Keratinocyte (primary cell): Measurements from ENCODE around the gene NOX3. TPM values are rescaled to one million over a fixed set of nuclear protein-coding genes. Genes with fewer than 3 reads are reported as not detected.
"Not testable (repeated sequence)": the region's sequence is repeated elsewhere in the genome, so short reads cannot be mapped to it uniquely, and the experiment has no call there.

Experiments
- DNase-seq: peaks from one replicate; pipeline ENCODE4 v3.0.0-alpha.2; 2011; ENCODE audit warnings: low read depth, missing footprints, low spot score
- FAIRE-seq: peaks from 2 replicates; lab custom pipeline; 2011; peaks lifted over from hg19 to GRCh38; lab: Jason Lieb, UNC
- H2AFZ ChIP-seq: 2 replicates; pipeline ENCODE4 v1.6.0; 2012; ENCODE audit warnings: low read length, control low read depth, inconsistent platforms; ENCODE audit not compliant: control insufficient read depth
- H3K27ac ChIP-seq: 2 replicates; pipeline ENCODE4 v1.5.1; 2011; ENCODE audit warnings: low read length; ENCODE audit not compliant: control insufficient read depth, insufficient read depth
- H3K27me3 ChIP-seq: 3 replicates; pipeline ENCODE4 v1.6.0; 2011; ENCODE audit warnings: low read length; ENCODE audit not compliant: control insufficient read depth, insufficient read depth; ENCODE audit errors: extremely low read depth
- H3K36me3 ChIP-seq, 2 experiments: 2 replicates in 1 of 2; 3 replicates in 1 of 2; pipeline ENCODE4 v1.5.1; 2011; ENCODE audit warnings: low read length in 2 of 2, mild to moderate bottlenecking in 1 of 2; ENCODE audit not compliant: control insufficient read depth in 2 of 2, insufficient read depth in 2 of 2; ENCODE audit errors: extremely low read depth in 1 of 2
- H3K4me1 ChIP-seq: 3 replicates; pipeline ENCODE4 v1.5.1; 2011; ENCODE audit warnings: low read length; ENCODE audit not compliant: control insufficient read depth, insufficient read depth; ENCODE audit errors: extremely low read depth
- H3K4me2 ChIP-seq: 3 replicates; pipeline ENCODE4 v1.6.0; 2011; ENCODE audit warnings: low read depth, low read length; ENCODE audit not compliant: control insufficient read depth, insufficient read depth; ENCODE audit errors: extremely low read depth
- H3K4me3 ChIP-seq, 3 experiments: fragments of 200-600 bp in 1 of 3; sonication (generic) in 1 of 3; 2 replicates in 2 of 3; 3 replicates in 1 of 3; pipeline ENCODE4 v1.5.1; 2011 to 2016; ENCODE audit warnings: low read length in 3 of 3, mild to moderate bottlenecking in 3 of 3, control low read depth in 2 of 3, inconsistent platforms in 1 of 3, low read depth in 1 of 3, mixed read lengths in 1 of 3, mixed run types in 1 of 3, moderate library complexity in 1 of 3; ENCODE audit not compliant: control insufficient read depth in 2 of 3, insufficient read depth in 2 of 3; ENCODE audit errors: extremely low read depth in 1 of 3
- H3K79me2 ChIP-seq: 2 replicates; pipeline ENCODE4 v1.6.0; 2012; ENCODE audit warnings: low read length; ENCODE audit not compliant: control insufficient read depth, insufficient read depth
- H3K9ac ChIP-seq: 3 replicates; pipeline ENCODE4 v1.6.0; 2011; ENCODE audit warnings: low read length; ENCODE audit not compliant: control insufficient read depth, insufficient read depth; ENCODE audit errors: extremely low read depth
- H3K9me1 ChIP-seq: 3 replicates; pipeline ENCODE4 v1.6.0; 2011; ENCODE audit warnings: low read length; ENCODE audit not compliant: control insufficient read depth, insufficient read depth; ENCODE audit errors: extremely low read depth
- H3K9me3 ChIP-seq: 2 replicates; pipeline ENCODE4 v1.5.1; 2012; ENCODE audit warnings: low read depth, low read length; ENCODE audit not compliant: control insufficient read depth
- H4K20me1 ChIP-seq: 3 replicates; pipeline ENCODE4 v1.6.0; 2011; ENCODE audit warnings: low read length; ENCODE audit not compliant: control insufficient read depth, insufficient read depth; ENCODE audit errors: extremely low read depth
- CTCF ChIP-seq, 3 experiments: IDR thresholded peaks in 1 of 3; conservative IDR thresholded peaks in 1 of 3; optimal IDR thresholded peaks in 1 of 3; 2 replicates in 2 of 3; 3 replicates in 1 of 3; pipeline versions ENCODE3 to v1.5.1; 2011; ENCODE audit warnings: low read length in 3 of 3, mild to moderate bottlenecking in 3 of 3, moderate library complexity in 2 of 3, control low read depth in 1 of 3, inconsistent platforms in 1 of 3; ENCODE audit not compliant: insufficient read depth in 2 of 3; ENCODE audit errors: extremely low read depth in 1 of 3
- EZH2 ChIP-seq: IDR thresholded peaks from one replicate; pipeline ENCODE4 v1.6.1; 2012; ENCODE audit warnings: inconsistent platforms, mild to moderate bottlenecking, low read length, moderate library complexity
- dilution Hi-C: fragments of 300-500 bp; cut with MboI; formaldehyde crosslinking; loops from one replicate; pipeline ENCODE4 v1.7.0; 2020; ENCODE audit warnings: low sequenced_read_pairs; ENCODE audit not compliant: extremely low pct_ligation_motif_present
- polyA plus RNA-seq, 5 experiments: library from polyadenylated mRNA; depleted of rRNA in 3 of 5; stranded (reverse) in 3 of 5; stranded (forward) in 1 of 5; unstranded in 1 of 5; fragments of >200 nt; gene quantifications; 1 replicate in 1 of 5; 2 replicates in 3 of 5; 3 replicates in 1 of 5; pipeline versions ENCODE4 v1.2.1 to v1.2.3, GENCODE V29; 2011 to 2012; ENCODE audit warnings: missing spikeins in 2 of 5, low read depth in 1 of 5, low replicate concordance in 1 of 5

NOX3 gene
- polyA plus RNA-seq, 1 donor (not counting 4 experiments of a cell fraction or from before 2014, with no cell fraction given) = not detected

GRCh38 chr6:155362968-155363632 is 92.5 kb downstream of the NOX3 start:
- H3K9me1 ChIP-seq, H3K4me2 ChIP-seq, H3K9me3 ChIP-seq, dilution Hi-C loops, DNase-seq, H3K4me3 ChIP-seq, FAIRE-seq, H3K4me1 ChIP-seq, H3K27me3 ChIP-seq, H2AFZ ChIP-seq, H3K36me3 ChIP-seq, H3K9ac ChIP-seq, H3K27ac ChIP-seq, H3K79me2 ChIP-seq, H4K20me1 ChIP-seq: not testable (repeated sequence)

- no peak for FAIRE-seq
Measured at GRCh38 chr6:155354167-155354566, 101.5 kb downstream of the NOX3 start.

More at GRCh38 chr6:155354167-155354566, 101.5 kb downstream of the NOX3 start:
- H3K27me3 ChIP-seq = no peaks in the 10 kb centered on the region
- no peak overlapping the region for H3K27ac ChIP-seq
- no peaks in the 10 kb centered on the region for H3K79me2 ChIP-seq
- TF ChIP-seq CTCF (optimal IDR thresholded peaks at IDR 0.05 in 1 of 3, IDR thresholded peaks at IDR 0.05 in 1 of 3, conservative IDR thresholded peaks at IDR 0.05 in 1 of 3; ENCODE audit: extremely low read depth in 1 of 3, insufficient read depth in 2 of 3, low read length in 3 of 3) = no peak
- no peak for TF ChIP-seq EZH2
- no peak overlapping the region for H3K4me2 ChIP-seq
- H3K9me1 ChIP-seq = no peaks in the 10 kb centered on the region
- H4K20me1 ChIP-seq = no peaks in the 10 kb centered on the region
- no peak overlapping the region for H2AFZ ChIP-seq
- no peaks in the 10 kb centered on the region for H3K9me3 ChIP-seq
- dilution Hi-C loops = no loop called here
- H3K9ac ChIP-seq = no peak overlapping the region
- no peak overlapping the region for H3K4me3 ChIP-seq
- H3K4me1 ChIP-seq = no peaks in the 10 kb centered on the region
- no peak for DNase-seq
- no peaks in the 10 kb centered on the region for H3K36me3 ChIP-seq
